BJ (cell line): ENCODE measurements around the gene ACCS. TPM values are rescaled to one million over a fixed set of nuclear protein-coding genes. Genes with fewer than 3 reads are reported as not detected.

Experiments
- CTCF ChIA-PET: fragments of 350-600 bp; formaldehyde crosslinking; extraction: SDS; loops from one replicate; lab custom pipeline; 2021; ENCODE audit warnings: antibody characterized with exemption, inconsistent platforms; lab: Yijun Ruan, JAX
- POLR2A ChIA-PET: fragments of 300-600 bp; sonication (Branson Sonifier 250); formaldehyde crosslinking; extraction: SDS; loops from one replicate; lab custom pipeline; 2021; ENCODE audit warnings: antibody characterized with exemption; lab: Charles Lee
- DNase-seq: peaks from one replicate; pipeline ENCODE4 v3.0.0-alpha.2; 2011; ENCODE audit warnings: low read depth
- H3K27me3 ChIP-seq: 2 replicates; pipeline ENCODE4 v1.6.0; 2011; ENCODE audit warnings: low read length; ENCODE audit not compliant: control insufficient read depth, insufficient read depth
- H3K36me3 ChIP-seq: 2 replicates; pipeline ENCODE4 v1.5.1; 2011; ENCODE audit warnings: low read length; ENCODE audit not compliant: control insufficient read depth, insufficient read depth
- H3K4me3 ChIP-seq: 2 replicates; pipeline ENCODE4 v1.5.1; 2011; ENCODE audit warnings: low read depth, mild to moderate bottlenecking, control low read depth, low read length
- CTCF ChIP-seq: IDR thresholded peaks from 2 replicates; pipeline ENCODE4 v1.5.1; 2011; ENCODE audit warnings: low read depth, mild to moderate bottlenecking, control low read depth, inconsistent platforms, low read length, moderate library complexity; ENCODE audit not compliant: insufficient read depth
- polyA plus RNA-seq: library from polyadenylated mRNA; depleted of rRNA; stranded (reverse); fragments of >200 nt; gene quantifications from 2 replicates; pipeline ENCODE4 v1.2.3, GENCODE V29; 2011

The ACCS gene
- polyA plus RNA-seq, 1 experiment, result 13.7 TPM

GRCh38 chr11:44085330-44085729 lies 19.3 kb downstream of the ACCS start:
- H3K4me3 ChIP-seq, result no peak overlapping the region
- TF ChIP-seq CTCF, result no peak
- 0 out of 2 replicates have a peak, but pooled peaks cover 1% of the 10 kb centered on the region for H3K27me3 ChIP-seq
- CTCF ChIA-PET, result interaction anchor here (1.3 to 3.1 kb wide), 2 partner anchors 9 to 24 kb away, joined by 5 to 20 read pairs; partner anchors contain the start of gene EXT2
- no peak for DNase-seq
- POLR2A ChIA-PET, result no interaction called here
- H3K36me3 ChIP-seq, result no peaks in the 10 kb centered on the region

- peaks cover 1% of the 10 kb centered on the region; the same call in 1 of the 2 replicates for H3K27me3 ChIP-seq
- POLR2A ChIA-PET, result no interaction called here
- H3K4me3 ChIP-seq, result no peak overlapping the region
- CTCF ChIA-PET, result interaction anchor here (0.8 kb wide), 1 partner anchor 31 kb away, joined by 3 read pairs; no protein-coding TSS in a partner anchor
- TF ChIP-seq CTCF, result no peak
- no peaks in the 10 kb centered on the region for H3K36me3 ChIP-seq
- no peak for DNase-seq
These were observed 22.3 kb downstream of the ACCS start for GRCh38 chr11:44088377-44088776.

- Histone ChIP-seq H3K4me3 (no peak overlapping the region), H3K27me3 (peaks cover 1% of the 10 kb centered on the region; the same call in 1 of the 2 replicates), H3K36me3 (no peaks in the 10 kb centered on the region)
- DNase-seq, result no peak
- TF ChIP-seq CTCF, result no peak
- ChIA-PET POLR2A (no interaction called here), CTCF (interaction anchor here (0.8 kb wide), 1 partner anchor 31 kb away, joined by 3 read pairs; no protein-coding TSS in a partner anchor)
These were observed 22.8 kb downstream of the ACCS start for GRCh38 chr11:44088871-44089270.

GRCh38 chr11:44090539-44090938 lies 24.5 kb downstream of the ACCS start:
- no peak for DNase-seq
- no peak for TF ChIP-seq CTCF
- Histone ChIP-seq H3K36me3 (no peaks in the 10 kb centered on the region), H3K4me3 (no peak overlapping the region), H3K27me3 (peaks cover 1% of the 10 kb centered on the region; the same call in 1 of the 2 replicates)
- CTCF ChIA-PET, result interaction anchor here (0.8 kb wide), 1 partner anchor 20 kb away, joined by 3 read pairs; no protein-coding TSS in a partner anchor
- POLR2A ChIA-PET, result no interaction called here

GRCh38 chr11:44094260-44094868 lies 28.3 kb downstream of the ACCS start:
- no peaks in the 10 kb centered on the region; the same call in 1 of the 2 replicates for H3K27me3 ChIP-seq
- H3K36me3 ChIP-seq, result no peaks in the 10 kb centered on the region
- H3K4me3 ChIP-seq, result no peak overlapping the region
- CTCF ChIA-PET, result interaction anchor here (0.6 to 4.4 kb wide), 21 partner anchors 9 to 552 kb away, joined by 3 to 48 read pairs (median 8); no protein-coding TSS in a partner anchor
- DNase-seq, result no peak
- POLR2A ChIA-PET, result no interaction called here
- TF ChIP-seq CTCF, result peak; percentile 81
